GM12878 (cell line): ENCODE measurements around the gene GARS1. TPM values are rescaled to one million over a fixed set of nuclear protein-coding genes. Genes with fewer than 3 reads are reported as not detected.

ENCODE experiments used
- ATAC-seq: fragments of 200-7000 bp; cut with Tn5 transposase; 3 replicates; pipeline ENCODE4 v1.9.1; 2020; ENCODE audit warnings: mild to moderate bottlenecking, moderate library complexity
- BruUV-seq: library from RNA; stranded (reverse); fragments of 400-500 nt; replicated peaks from 2 replicates; lab custom pipeline; 2021; lab: Mats Ljungman, UMichigan
- CTCF ChIA-PET: fragments of 300-600 bp; sonication (Branson Sonifier 250); formaldehyde crosslinking; extraction: SDS; loops from one replicate; lab custom pipeline; 2021; ENCODE audit warnings: inconsistent platforms; lab: Yijun Ruan, JAX
- POLR2A ChIA-PET: fragments of 350-600 bp; formaldehyde crosslinking; extraction: SDS; loops from one replicate; lab custom pipeline; 2021; ENCODE audit warnings: inconsistent platforms; lab: Charles Lee
- RAD21 ChIA-PET: fragments of 300-600 bp; sonication (Branson Sonifier 250); formaldehyde crosslinking; loops from one replicate; lab custom pipeline; 2023; ENCODE audit warnings: antibody characterized with exemption; ENCODE audit not compliant: unreplicated experiment; lab: Charles Lee
- SMC1A ChIA-PET: fragments of 300-600 bp; sonication (Branson Sonifier 250); formaldehyde crosslinking; loops from one replicate; lab custom pipeline; 2023; ENCODE audit not compliant: unreplicated experiment, uncharacterized antibody; lab: Charles Lee
- DNase-seq: peaks from one replicate; pipeline ENCODE4 v3.0.0-alpha.2; 2011; ENCODE audit warnings: low read depth, low spot score
- FAIRE-seq: peaks from 3 replicates; lab custom pipeline; 2011; peaks lifted over from hg19 to GRCh38; lab: Jason Lieb, UNC
- H2AFZ ChIP-seq: 2 replicates; pipeline ENCODE4 v1.6.0; 2011; ENCODE audit warnings: low read depth, low read length, control low read depth; ENCODE audit not compliant: control insufficient read depth
- H3K27ac ChIP-seq: 2 replicates; pipeline ENCODE4 v1.5.1; 2011; ENCODE audit warnings: control low read depth; ENCODE audit not compliant: control insufficient read depth, insufficient read depth
- H3K27me3 ChIP-seq, 2 experiments: replicated peaks in 1 of 2; 2 replicates each; pipeline versions ENCODE4 v1.6.0 to v1.6.1; 2011; ENCODE audit warnings: low read length in 1 of 2; ENCODE audit not compliant: control insufficient read depth in 2 of 2, insufficient read depth in 2 of 2
- H3K36me3 ChIP-seq, 2 experiments: 2 replicates each; pipeline ENCODE4 v1.5.1; 2011; ENCODE audit warnings: low read length in 1 of 2; ENCODE audit not compliant: control insufficient read depth in 2 of 2, insufficient read depth in 2 of 2
- H3K4me1 ChIP-seq: 2 replicates; pipeline ENCODE4 v1.6.1; 2011; ENCODE audit warnings: mild to moderate bottlenecking, low read length, moderate library complexity, mixed read lengths; ENCODE audit not compliant: control insufficient read depth, insufficient read depth
- H3K4me2 ChIP-seq: 2 replicates; pipeline ENCODE4 v1.6.0; 2011; ENCODE audit warnings: control low read depth; ENCODE audit not compliant: control insufficient read depth, insufficient read depth
- H3K4me3 ChIP-seq: fragments of 200-600 bp; sonication (generic); 2 replicates; pipeline ENCODE4 v1.5.1; 2016
- H3K79me2 ChIP-seq: 2 replicates; pipeline ENCODE4 v1.6.0; 2011; ENCODE audit warnings: low read length; ENCODE audit not compliant: control insufficient read depth, insufficient read depth
- H3K9ac ChIP-seq: 2 replicates; pipeline ENCODE4 v1.8.0; 2011; ENCODE audit warnings: low read length, control low read depth, mixed read lengths; ENCODE audit not compliant: control insufficient read depth, insufficient read depth
- H3K9me3 ChIP-seq: replicated peaks from 3 replicates; pipeline ENCODE4 v1.5.1; 2011; ENCODE audit warnings: mild to moderate bottlenecking, low read length; ENCODE audit not compliant: control insufficient read depth, insufficient read depth
- H4K20me1 ChIP-seq: 2 replicates; pipeline ENCODE4 v1.6.0; 2011; ENCODE audit not compliant: control insufficient read depth, insufficient read depth
- BACH1 ChIP-seq: fragments of 450-650 bp; IDR thresholded peaks from 2 replicates; pipeline ENCODE4 v1.6.1; 2017; ENCODE audit warnings: mild to moderate bottlenecking, borderline replicate concordance
- KAT2A ChIP-seq: conservative IDR thresholded peaks from 2 replicates; pipeline ENCODE4 v1.6.1; 2011; ENCODE audit warnings: low read depth, low read length; ENCODE audit not compliant: control insufficient read depth
- MEF2B ChIP-seq: fragments of 450-650 bp; IDR thresholded peaks from 2 replicates; pipeline ENCODE4 v1.6.1; 2018; ENCODE audit warnings: mild to moderate bottlenecking, moderate library complexity; ENCODE audit not compliant: partially characterized antibody, poor library complexity, severe bottlenecking
- RAD21 ChIP-seq: IDR thresholded peaks from 2 replicates; pipeline ENCODE4 v1.6.1; 2011; ENCODE audit warnings: mild to moderate bottlenecking, low read depth, low read length, moderate library complexity; ENCODE audit not compliant: insufficient read depth
- SRF ChIP-seq, 2 experiments: IDR thresholded peaks; 2 replicates each; pipeline ENCODE4 v1.6.1; 2011; ENCODE audit warnings: low read depth in 2 of 2, low read length in 2 of 2, mild to moderate bottlenecking in 1 of 2, moderate library complexity in 1 of 2
- TCF12 ChIP-seq: IDR thresholded peaks from 2 replicates; pipeline ENCODE4 v1.6.1; 2011; ENCODE audit warnings: low read depth, mild to moderate bottlenecking, low read length
- ZNF24 ChIP-seq: fragments of 450-650 bp; IDR thresholded peaks from 2 replicates; pipeline ENCODE4 v1.6.1; 2017; ENCODE audit warnings: antibody characterized with exemption, mild to moderate bottlenecking
- ZNF622 ChIP-seq: fragments of 450-650 bp; IDR thresholded peaks from 2 replicates; pipeline ENCODE4 v1.6.1; 2017; ENCODE audit warnings: mild to moderate bottlenecking, inconsistent platforms
- WGBS: methylation state at CpG from one replicate; pipeline ENCODE4 v1.1.6; 2016; ENCODE audit warnings: low lambda C conversion rate; ENCODE audit not compliant: insufficient replicate concordance, insufficient coverage; ENCODE audit errors: missing lambda C conversion rate; 5-methylcytosine and 5-hydroxymethylcytosine counted together
- in situ Hi-C: fragments of 300-500 bp; cut with MboI; formaldehyde crosslinking; loops from 9 replicates; pipeline ENCODE4 v1.14.3; 2018; ENCODE audit warnings: mixed read lengths
- intact Hi-C: fragments of 100-400 bp; cut with micrococcal nuclease; formaldehyde crosslinking; loops from one replicate; pipeline ENCODE4 v1.14.2; 2022; ENCODE audit not compliant: unreplicated experiment
- polyA plus RNA-seq, 11 experiments: library from polyadenylated mRNA; depleted of rRNA in 4 of 11; unstranded in 6 of 11; stranded (reverse) in 5 of 11; fragments of >200 nt; fragmentation: Nextera tagmentation in 4 of 11; fragmentation: Illumina TruSeq in 1 of 11; extraction: Ambion mirVana in 4 of 11; extraction: Trizol in 1 of 11; gene quantifications; 1 replicate in 1 of 11; 2 replicates in 10 of 11; pipeline versions ENCODE4 v1.2.1 to v1.2.3, GENCODE V29; 2011 to 2016; ENCODE audit warnings: inconsistent platforms in 2 of 11, missing spikeins in 2 of 11, low read depth in 1 of 11
- total RNA-seq, 4 experiments: library from RNA; depleted of rRNA in 3 of 4; stranded (reverse); fragments of >200 nt in 3 of 4; fragmentation: Illumina TruSeq in 1 of 4; extraction: Trizol in 1 of 4; gene quantifications; 2 replicates each; pipeline versions ENCODE4 v1.2.1 to v1.2.3, GENCODE V29; 2013 to 2021
- TF ChIP-seq, protein P1 (sequence below): fragments of 450-650 bp; IDR thresholded peaks from 2 replicates; pipeline ENCODE4 v1.6.1; 2017; ENCODE audit warnings: mild to moderate bottlenecking, moderate library complexity
- TF ChIP-seq, protein P2 (sequence below): fragments of 450-650 bp; formaldehyde crosslinking; IDR thresholded peaks from 2 replicates; pipeline ENCODE4 v1.4.0; 2020; ENCODE audit warnings: mild to moderate bottlenecking, moderate library complexity
- TF ChIP-seq, protein P3 (sequence below): fragments of 450-650 bp; IDR thresholded peaks from 2 replicates; pipeline ENCODE4 v1.6.1; 2017; ENCODE audit warnings: mild to moderate bottlenecking, low read depth, inconsistent platforms; ENCODE audit not compliant: poor library complexity, severe bottlenecking

The GARS1 gene
- total and polyA plus RNA-seq, 10 of the 15 experiments (the other 5 are each of a cell fraction or from before 2014, with no cell fraction given) = 120 to 361 (median 187) TPM

DNA sequence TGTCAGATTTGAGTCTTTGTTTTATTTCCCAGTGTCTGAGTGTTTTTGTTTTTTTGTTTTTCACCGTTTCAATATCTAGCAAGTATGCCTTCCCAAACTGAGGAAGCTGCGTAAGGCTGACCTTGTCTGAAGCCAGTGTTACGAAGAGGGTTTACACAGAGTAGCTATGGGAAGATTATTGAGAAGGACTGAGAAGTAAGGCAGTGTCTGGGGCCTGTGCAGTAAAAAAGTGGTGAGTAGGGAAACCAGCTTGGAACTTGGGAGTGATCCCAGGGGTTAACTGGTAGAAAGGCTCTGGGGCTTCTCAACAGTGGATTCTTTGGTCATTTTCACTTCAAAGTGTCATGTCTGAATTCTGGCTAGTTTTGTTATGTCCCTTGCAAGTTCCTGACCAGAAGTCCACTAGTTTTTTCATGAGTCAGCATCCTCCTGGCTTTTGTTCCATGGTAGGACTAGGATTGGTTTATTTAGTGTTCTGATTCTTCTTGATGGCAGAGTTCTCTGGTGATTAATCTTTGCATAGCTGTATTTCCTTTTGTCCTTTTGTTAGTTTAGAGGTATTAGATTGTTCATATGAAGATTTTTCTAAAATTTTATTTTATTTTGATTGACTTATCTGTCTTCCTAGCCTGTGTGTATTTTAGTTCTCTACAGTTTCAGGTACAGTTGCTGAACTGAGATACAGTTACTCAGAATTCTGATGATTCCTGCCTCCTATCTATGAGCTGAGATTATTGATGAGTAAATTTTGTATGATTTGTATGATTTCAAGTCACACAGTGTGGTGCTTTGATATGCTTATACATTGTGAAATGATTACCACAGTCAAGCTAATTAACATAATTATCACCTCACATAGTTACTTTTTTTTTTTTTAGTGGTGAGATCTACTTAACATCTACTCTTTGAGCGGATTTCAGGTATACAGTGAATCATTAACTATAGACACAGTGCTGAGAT lies 19.0 kb downstream of the GARS1 start (continued):
- TF ChIP-seq MEF2B = no peak

DNA sequence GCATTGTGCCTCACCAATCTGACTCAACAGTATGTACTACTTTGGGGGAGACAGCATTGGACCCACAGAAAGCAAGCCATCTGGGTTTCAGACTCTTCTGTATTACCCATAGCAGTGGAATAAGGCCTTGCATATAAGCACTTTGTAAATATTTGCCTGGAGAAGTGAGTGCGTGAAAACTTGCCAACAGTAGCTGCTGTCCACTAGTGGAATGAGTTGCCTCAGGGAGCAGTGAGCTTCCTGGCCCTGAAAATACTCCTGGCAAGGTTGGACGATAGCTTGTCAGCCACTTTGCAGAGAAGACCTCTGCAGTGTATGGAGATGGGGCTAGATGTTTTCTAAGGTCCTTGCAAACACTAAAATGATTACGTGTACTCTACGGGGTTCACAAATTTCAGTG lies 21.6 kb downstream of the GARS1 start:
- in situ Hi-C loops (no loop called here), intact Hi-C loops (no loop called here)
- Histone ChIP-seq H4K20me1 (no peaks in the 10 kb centered on the region), H3K9ac (no peak overlapping the region), H3K27ac (no peak overlapping the region), H2AFZ (no peak overlapping the region), H3K4me1 (no peaks in the 10 kb centered on the region), H3K9me3 (no peaks in the 10 kb centered on the region), H3K4me2 (no peak overlapping the region), H3K79me2 (no peaks in the 10 kb centered on the region; the same call in 1 of the 2 replicates), H3K4me3 (no peak overlapping the region), H3K36me3 (peaks cover 17 to 48% of the 10 kb centered on the region in 2 experiments), H3K27me3 (no peaks in the 10 kb centered on the region)
- DNase-seq (no peak), ATAC-seq (no peak), FAIRE-seq (no peak)
- ChIA-PET RAD21 (no interaction called here), SMC1A (no interaction called here), CTCF (no interaction called here), POLR2A (no interaction called here)
- no TSS peak for BruUV-seq
- 96% methylated on average over 4 of the region's 4 CpGs for WGBS
- TF ChIP-seq ZNF24 (no peak), RAD21 (no peak), TCF12 (no peak), SRF (IDR thresholded peaks at IDR 0.05; ENCODE audit: low read depth in 2 of 2, low read length in 2 of 2) (no peak), BACH1 (no peak), ZNF622 (no peak), KAT2A (no peak)
- TF ChIP-seq, protein P1, sequence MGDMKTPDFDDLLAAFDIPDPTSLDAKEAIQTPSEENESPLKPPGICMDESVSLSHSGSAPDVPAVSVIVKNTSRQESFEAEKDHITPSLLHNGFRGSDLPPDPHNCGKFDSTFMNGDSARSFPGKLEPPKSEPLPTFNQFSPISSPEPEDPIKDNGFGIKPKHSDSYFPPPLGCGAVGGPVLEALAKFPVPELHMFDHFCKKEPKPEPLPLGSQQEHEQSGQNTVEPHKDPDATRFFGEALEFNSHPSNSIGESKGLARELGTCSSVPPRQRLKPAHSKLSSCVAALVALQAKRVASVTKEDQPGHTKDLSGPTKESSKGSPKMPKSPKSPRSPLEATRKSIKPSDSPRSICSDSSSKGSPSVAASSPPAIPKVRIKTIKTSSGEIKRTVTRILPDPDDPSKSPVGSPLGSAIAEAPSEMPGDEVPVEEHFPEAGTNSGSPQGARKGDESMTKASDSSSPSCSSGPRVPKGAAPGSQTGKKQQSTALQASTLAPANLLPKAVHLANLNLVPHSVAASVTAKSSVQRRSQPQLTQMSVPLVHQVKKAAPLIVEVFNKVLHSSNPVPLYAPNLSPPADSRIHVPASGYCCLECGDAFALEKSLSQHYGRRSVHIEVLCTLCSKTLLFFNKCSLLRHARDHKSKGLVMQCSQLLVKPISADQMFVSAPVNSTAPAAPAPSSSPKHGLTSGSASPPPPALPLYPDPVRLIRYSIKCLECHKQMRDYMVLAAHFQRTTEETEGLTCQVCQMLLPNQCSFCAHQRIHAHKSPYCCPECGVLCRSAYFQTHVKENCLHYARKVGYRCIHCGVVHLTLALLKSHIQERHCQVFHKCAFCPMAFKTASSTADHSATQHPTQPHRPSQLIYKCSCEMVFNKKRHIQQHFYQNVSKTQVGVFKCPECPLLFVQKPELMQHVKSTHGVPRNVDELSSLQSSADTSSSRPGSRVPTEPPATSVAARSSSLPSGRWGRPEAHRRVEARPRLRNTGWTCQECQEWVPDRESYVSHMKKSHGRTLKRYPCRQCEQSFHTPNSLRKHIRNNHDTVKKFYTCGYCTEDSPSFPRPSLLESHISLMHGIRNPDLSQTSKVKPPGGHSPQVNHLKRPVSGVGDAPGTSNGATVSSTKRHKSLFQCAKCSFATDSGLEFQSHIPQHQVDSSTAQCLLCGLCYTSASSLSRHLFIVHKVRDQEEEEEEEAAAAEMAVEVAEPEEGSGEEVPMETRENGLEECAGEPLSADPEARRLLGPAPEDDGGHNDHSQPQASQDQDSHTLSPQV = no peak
- TF ChIP-seq, protein P2, sequence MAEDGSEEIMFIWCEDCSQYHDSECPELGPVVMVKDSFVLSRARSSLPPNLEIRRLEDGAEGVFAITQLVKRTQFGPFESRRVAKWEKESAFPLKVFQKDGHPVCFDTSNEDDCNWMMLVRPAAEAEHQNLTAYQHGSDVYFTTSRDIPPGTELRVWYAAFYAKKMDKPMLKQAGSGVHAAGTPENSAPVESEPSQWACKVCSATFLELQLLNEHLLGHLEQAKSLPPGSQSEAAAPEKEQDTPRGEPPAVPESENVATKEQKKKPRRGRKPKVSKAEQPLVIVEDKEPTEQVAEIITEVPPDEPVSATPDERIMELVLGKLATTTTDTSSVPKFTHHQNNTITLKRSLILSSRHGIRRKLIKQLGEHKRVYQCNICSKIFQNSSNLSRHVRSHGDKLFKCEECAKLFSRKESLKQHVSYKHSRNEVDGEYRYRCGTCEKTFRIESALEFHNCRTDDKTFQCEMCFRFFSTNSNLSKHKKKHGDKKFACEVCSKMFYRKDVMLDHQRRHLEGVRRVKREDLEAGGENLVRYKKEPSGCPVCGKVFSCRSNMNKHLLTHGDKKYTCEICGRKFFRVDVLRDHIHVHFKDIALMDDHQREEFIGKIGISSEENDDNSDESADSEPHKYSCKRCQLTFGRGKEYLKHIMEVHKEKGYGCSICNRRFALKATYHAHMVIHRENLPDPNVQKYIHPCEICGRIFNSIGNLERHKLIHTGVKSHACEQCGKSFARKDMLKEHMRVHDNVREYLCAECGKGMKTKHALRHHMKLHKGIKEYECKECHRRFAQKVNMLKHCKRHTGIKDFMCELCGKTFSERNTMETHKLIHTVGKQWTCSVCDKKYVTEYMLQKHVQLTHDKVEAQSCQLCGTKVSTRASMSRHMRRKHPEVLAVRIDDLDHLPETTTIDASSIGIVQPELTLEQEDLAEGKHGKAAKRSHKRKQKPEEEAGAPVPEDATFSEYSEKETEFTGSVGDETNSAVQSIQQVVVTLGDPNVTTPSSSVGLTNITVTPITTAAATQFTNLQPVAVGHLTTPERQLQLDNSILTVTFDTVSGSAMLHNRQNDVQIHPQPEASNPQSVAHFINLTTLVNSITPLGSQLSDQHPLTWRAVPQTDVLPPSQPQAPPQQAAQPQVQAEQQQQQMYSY (CRISPR knock-in tag) = no peak
- TF ChIP-seq, protein P3, sequence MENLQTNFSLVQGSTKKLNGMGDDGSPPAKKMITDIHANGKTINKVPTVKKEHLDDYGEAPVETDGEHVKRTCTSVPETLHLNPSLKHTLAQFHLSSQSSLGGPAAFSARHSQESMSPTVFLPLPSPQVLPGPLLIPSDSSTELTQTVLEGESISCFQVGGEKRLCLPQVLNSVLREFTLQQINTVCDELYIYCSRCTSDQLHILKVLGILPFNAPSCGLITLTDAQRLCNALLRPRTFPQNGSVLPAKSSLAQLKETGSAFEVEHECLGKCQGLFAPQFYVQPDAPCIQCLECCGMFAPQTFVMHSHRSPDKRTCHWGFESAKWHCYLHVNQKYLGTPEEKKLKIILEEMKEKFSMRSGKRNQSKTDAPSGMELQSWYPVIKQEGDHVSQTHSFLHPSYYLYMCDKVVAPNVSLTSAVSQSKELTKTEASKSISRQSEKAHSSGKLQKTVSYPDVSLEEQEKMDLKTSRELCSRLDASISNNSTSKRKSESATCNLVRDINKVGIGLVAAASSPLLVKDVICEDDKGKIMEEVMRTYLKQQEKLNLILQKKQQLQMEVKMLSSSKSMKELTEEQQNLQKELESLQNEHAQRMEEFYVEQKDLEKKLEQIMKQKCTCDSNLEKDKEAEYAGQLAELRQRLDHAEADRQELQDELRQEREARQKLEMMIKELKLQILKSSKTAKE = no peak
